K562 (cell line): Measurements from ENCODE around the gene GJD4.

Experiments used
- CHD2 ChIP-seq: IDR thresholded peaks from 2 replicates; pipeline ENCODE4 v1.6.1; 2011; ENCODE audit warnings: low read depth, low read length
- EZH2 ChIP-seq: IDR thresholded peaks from 2 replicates; pipeline ENCODE4 v1.6.1; 2012; ENCODE audit warnings: low read depth, mild to moderate bottlenecking, inconsistent platforms, low read length, borderline replicate concordance
- MCM5 ChIP-seq: fragments of 450-650 bp; IDR thresholded peaks from 2 replicates; pipeline ENCODE4 v1.6.1; 2016; ENCODE audit warnings: low read depth
- RCOR1 ChIP-seq, 2 experiments: IDR thresholded peaks; 2 replicates each; pipeline ENCODE4 v1.6.1; 2012; ENCODE audit warnings: low read depth in 2 of 2, low read length in 2 of 2, borderline replicate concordance in 1 of 2, improper control_type of control experiment in 1 of 2
- SRF ChIP-seq, 2 experiments: fragments of 250-450, 450-650 bp in 1 of 2; sonication (Bioruptor Pico) in 1 of 2; sonication (generic) in 1 of 2; formaldehyde crosslinking; IDR thresholded peaks; 2 replicates each; pipeline versions ENCODE4 v1.5.0 to v1.5.1; 2020 to 2022; ENCODE audit warnings: mild to moderate bottlenecking in 1 of 2, missing genetic modification reagents in 1 of 2
- TF ChIP-seq, protein P1 (sequence below): fragments of 250-450 bp; sonication (Bioruptor Pico); IDR thresholded peaks from 2 replicates; pipeline ENCODE4 v1.4.0; 2020; ENCODE audit warnings: mild to moderate bottlenecking
- TF ChIP-seq, protein P2 (sequence below), 3 experiments: IDR thresholded peaks in 2 of 3; conservative IDR thresholded peaks in 1 of 3; 2 replicates each; pipeline ENCODE4 v1.5.1; 2011 to 2012; ENCODE audit warnings: low read length in 3 of 3, mild to moderate bottlenecking in 3 of 3, control low read depth in 2 of 3, improper control_type of control experiment in 1 of 3, inconsistent platforms in 1 of 3, low read depth in 1 of 3, mixed read lengths in 1 of 3, moderate library complexity in 1 of 3; ENCODE audit not compliant: insufficient read depth in 2 of 3
- TF ChIP-seq, protein P3 (sequence below): IDR thresholded peaks from 2 replicates; pipeline ENCODE4 v1.6.1; 2012; ENCODE audit warnings: low read depth, low read length, improper control_type of control experiment, borderline replicate concordance

DNA sequence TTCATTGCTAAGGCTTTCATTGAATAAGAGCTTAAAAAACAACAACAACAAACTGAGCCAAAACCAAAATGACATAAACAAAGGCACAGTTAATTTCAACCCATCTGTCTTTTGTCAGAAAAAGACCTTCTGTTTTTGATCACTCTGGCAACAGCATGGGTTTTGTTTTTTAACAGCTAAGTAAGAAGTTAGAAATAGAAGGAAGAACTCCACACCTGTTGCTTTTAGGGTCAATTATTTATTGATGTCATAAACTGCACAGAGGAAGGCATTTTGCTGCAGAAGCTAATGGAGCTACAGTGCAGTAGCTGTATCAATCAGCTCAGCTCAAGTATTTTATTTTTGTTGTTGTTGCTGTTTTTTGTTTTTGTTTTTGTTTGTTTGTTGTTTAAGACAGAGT, 16.3 kb upstream of the GJD4 start:
- no peak for TF ChIP-seq SRF (CRISPR knock-in tag; IDR thresholded peaks at IDR 0.05)
- TF ChIP-seq, protein P1, sequence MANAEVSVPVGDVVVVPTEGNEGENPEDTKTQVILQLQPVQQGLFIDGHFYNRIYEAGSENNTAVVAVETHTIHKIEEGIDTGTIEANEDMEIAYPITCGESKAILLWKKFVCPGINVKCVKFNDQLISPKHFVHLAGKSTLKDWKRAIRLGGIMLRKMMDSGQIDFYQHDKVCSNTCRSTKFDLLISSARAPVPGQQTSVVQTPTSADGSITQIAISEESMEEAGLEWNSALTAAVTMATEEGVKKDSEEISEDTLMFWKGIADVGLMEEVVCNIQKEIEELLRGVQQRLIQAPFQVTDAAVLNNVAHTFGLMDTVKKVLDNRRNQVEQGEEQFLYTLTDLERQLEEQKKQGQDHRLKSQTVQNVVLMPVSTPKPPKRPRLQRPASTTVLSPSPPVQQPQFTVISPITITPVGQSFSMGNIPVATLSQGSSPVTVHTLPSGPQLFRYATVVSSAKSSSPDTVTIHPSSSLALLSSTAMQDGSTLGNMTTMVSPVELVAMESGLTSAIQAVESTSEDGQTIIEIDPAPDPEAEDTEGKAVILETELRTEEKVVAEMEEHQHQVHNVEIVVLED (CRISPR knock-in tag), result no peak
- TF ChIP-seq EZH2, result no peak
- no peak for TF ChIP-seq MCM5
- no peak for TF ChIP-seq RCOR1 (IDR thresholded peaks at IDR 0.05; ENCODE audit: borderline replicate concordance in 1 of 2, low read depth in 2 of 2, low read length in 2 of 2)
- TF ChIP-seq, protein P2, sequence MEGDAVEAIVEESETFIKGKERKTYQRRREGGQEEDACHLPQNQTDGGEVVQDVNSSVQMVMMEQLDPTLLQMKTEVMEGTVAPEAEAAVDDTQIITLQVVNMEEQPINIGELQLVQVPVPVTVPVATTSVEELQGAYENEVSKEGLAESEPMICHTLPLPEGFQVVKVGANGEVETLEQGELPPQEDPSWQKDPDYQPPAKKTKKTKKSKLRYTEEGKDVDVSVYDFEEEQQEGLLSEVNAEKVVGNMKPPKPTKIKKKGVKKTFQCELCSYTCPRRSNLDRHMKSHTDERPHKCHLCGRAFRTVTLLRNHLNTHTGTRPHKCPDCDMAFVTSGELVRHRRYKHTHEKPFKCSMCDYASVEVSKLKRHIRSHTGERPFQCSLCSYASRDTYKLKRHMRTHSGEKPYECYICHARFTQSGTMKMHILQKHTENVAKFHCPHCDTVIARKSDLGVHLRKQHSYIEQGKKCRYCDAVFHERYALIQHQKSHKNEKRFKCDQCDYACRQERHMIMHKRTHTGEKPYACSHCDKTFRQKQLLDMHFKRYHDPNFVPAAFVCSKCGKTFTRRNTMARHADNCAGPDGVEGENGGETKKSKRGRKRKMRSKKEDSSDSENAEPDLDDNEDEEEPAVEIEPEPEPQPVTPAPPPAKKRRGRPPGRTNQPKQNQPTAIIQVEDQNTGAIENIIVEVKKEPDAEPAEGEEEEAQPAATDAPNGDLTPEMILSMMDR (IDR thresholded peaks at IDR 0.05 in 2 of 3, conservative IDR thresholded peaks at IDR 0.05 in 1 of 3; ENCODE audit: insufficient read depth in 2 of 3, low read depth in 1 of 3, low read length in 3 of 3), result no peak
- TF ChIP-seq CHD2, result no peak
- TF ChIP-seq, protein P3, sequence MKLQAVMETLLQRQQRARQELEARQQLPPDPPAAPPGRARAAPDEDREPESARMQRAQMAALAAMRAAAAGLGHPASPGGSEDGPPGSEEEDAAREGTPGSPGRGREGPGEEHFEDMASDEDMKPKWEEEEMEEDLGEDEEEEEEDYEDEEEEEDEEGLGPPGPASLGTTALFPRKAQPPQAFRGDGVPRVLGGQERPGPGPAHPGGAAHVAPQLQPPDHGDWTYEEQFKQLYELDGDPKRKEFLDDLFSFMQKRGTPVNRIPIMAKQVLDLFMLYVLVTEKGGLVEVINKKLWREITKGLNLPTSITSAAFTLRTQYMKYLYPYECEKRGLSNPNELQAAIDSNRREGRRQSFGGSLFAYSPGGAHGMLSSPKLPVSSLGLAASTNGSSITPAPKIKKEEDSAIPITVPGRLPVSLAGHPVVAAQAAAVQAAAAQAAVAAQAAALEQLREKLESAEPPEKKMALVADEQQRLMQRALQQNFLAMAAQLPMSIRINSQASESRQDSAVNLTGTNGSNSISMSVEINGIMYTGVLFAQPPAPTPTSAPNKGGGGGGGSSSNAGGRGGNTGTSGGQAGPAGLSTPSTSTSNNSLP, result no peak
